Neuronal stem cell (in vitro differentiated cells): ENCODE measurements around the gene ECEL1.
A peak's percentile ranks its signal among the peaks of the same experiment; 100 is the strongest.

Experiments used
- DNase-seq: peaks from one replicate; pipeline ENCODE4 v3.0.0-alpha.2; 2013; ENCODE audit warnings: low spot score
- H2AFZ ChIP-seq: one replicate; pipeline ENCODE4 v1.6.1; 2013; ENCODE audit warnings: mild to moderate bottlenecking, low read length, inconsistent platforms
- H2AK5ac ChIP-seq: 2 replicates; pipeline ENCODE4 v1.6.1; 2013; ENCODE audit warnings: low read depth, mild to moderate bottlenecking, inconsistent platforms, low read length, moderate library complexity, mixed read lengths
- H2BK120ac ChIP-seq: 2 replicates; pipeline ENCODE4 v1.6.1; 2013; ENCODE audit warnings: low read depth, mild to moderate bottlenecking, inconsistent platforms, low read length, moderate library complexity, mixed read lengths
- H2BK12ac ChIP-seq: one replicate; pipeline ENCODE4 v1.6.1; 2013; ENCODE audit warnings: low read length, inconsistent platforms
- H2BK15ac ChIP-seq: 2 replicates; pipeline ENCODE4 v1.6.1; 2013; ENCODE audit warnings: mild to moderate bottlenecking, low read length, inconsistent platforms, mixed read lengths
- H2BK5ac ChIP-seq: one replicate; pipeline ENCODE4 v1.6.1; 2013; ENCODE audit warnings: inconsistent platforms, mild to moderate bottlenecking, low read length, moderate library complexity
- H3K14ac ChIP-seq: one replicate; pipeline ENCODE4 v1.6.1; 2013; ENCODE audit warnings: low read length, inconsistent platforms
- H3K18ac ChIP-seq: 2 replicates; pipeline ENCODE4 v1.6.1; 2013; ENCODE audit warnings: low read length, inconsistent platforms
- H3K23ac ChIP-seq: 2 replicates; pipeline ENCODE4 v1.6.1; 2013; ENCODE audit warnings: low read depth, mild to moderate bottlenecking, mixed read lengths, low read length, inconsistent platforms; ENCODE audit not compliant: poor library complexity
- H3K27ac ChIP-seq: replicated peaks from 3 replicates; pipeline ENCODE4 v1.5.1; 2013; ENCODE audit warnings: low read length, inconsistent platforms
- H3K27me3 ChIP-seq, 3 experiments: 2 replicates each; pipeline ENCODE4 v1.6.1; 2013; ENCODE audit warnings: low read length in 3 of 3, mild to moderate bottlenecking in 2 of 3, inconsistent platforms in 1 of 3, low read depth in 1 of 3, mixed read lengths in 1 of 3, moderate library complexity in 1 of 3; ENCODE audit not compliant: control insufficient read depth in 3 of 3, insufficient read depth in 3 of 3
- H3K36me3 ChIP-seq, 2 donors: replicated peaks in 1 of 2; 2 replicates each; pipeline ENCODE4 v1.6.1; 2013; ENCODE audit warnings: low read length in 2 of 2; ENCODE audit not compliant: control insufficient read depth in 2 of 2, insufficient read depth in 2 of 2
- H3K4ac ChIP-seq: 2 replicates; pipeline ENCODE4 v1.6.1; 2013; ENCODE audit warnings: inconsistent platforms, mild to moderate bottlenecking, low read length, moderate library complexity
- H3K4me1 ChIP-seq, 2 donors: 1 replicate in 1 of 2; 2 replicates in 1 of 2; pipeline ENCODE4 v1.6.1; 2013; ENCODE audit warnings: low read length in 2 of 2, low read depth in 1 of 2; ENCODE audit not compliant: control insufficient read depth in 2 of 2, insufficient read depth in 1 of 2
- H3K4me2 ChIP-seq: one replicate; pipeline ENCODE4 v1.6.1; 2013; ENCODE audit warnings: mild to moderate bottlenecking, low read length, inconsistent platforms; ENCODE audit not compliant: insufficient read depth, poor library complexity, severe bottlenecking
- H3K4me3 ChIP-seq, 2 donors: 2 replicates each; pipeline ENCODE4 v1.5.1; 2013; ENCODE audit warnings: low read length in 2 of 2, mild to moderate bottlenecking in 2 of 2, inconsistent platforms in 1 of 2, moderate library complexity in 1 of 2
- H3K79me1 ChIP-seq: one replicate; pipeline ENCODE4 v1.6.1; 2013; ENCODE audit warnings: low read depth, mild to moderate bottlenecking, inconsistent platforms, low read length, moderate library complexity
- H3K9ac ChIP-seq: one replicate; pipeline ENCODE4 v1.6.1; 2013; ENCODE audit warnings: mild to moderate bottlenecking, low read depth, low read length, inconsistent platforms; ENCODE audit not compliant: poor library complexity
- H3K9me3 ChIP-seq, 2 donors: replicated peaks in 1 of 2; 2 replicates each; pipeline versions ENCODE3 to v1.6.1; 2013; ENCODE audit warnings: low read length in 2 of 2, mild to moderate bottlenecking in 2 of 2, inconsistent platforms in 1 of 2, low read depth in 1 of 2, mixed read lengths in 1 of 2, moderate library complexity in 1 of 2; ENCODE audit not compliant: control insufficient read depth in 2 of 2, insufficient read depth in 1 of 2
- H4K8ac ChIP-seq: one replicate; pipeline ENCODE4 v1.6.1; 2013; ENCODE audit warnings: low read depth, mild to moderate bottlenecking, inconsistent platforms, low read length, moderate library complexity
- H4K91ac ChIP-seq: one replicate; pipeline ENCODE4 v1.6.1; 2013; ENCODE audit warnings: low read length, low read depth, mild to moderate bottlenecking, inconsistent platforms; ENCODE audit not compliant: poor library complexity
- WGBS, 2 donors: extraction: QIAGEN DNeasy Blood & Tissue Kit; methylation state at CpG; one replicate each; pipeline ENCODE4 v1.1.7; 2013; ENCODE audit warnings: missing lambda C conversion rate in 2 of 2, mixed read lengths in 1 of 2; ENCODE audit not compliant: insufficient read length in 2 of 2, insufficient replicate concordance in 1 of 2; ENCODE audit errors: extremely low coverage in 2 of 2; 5-methylcytosine and 5-hydroxymethylcytosine counted together

ECEL1 gene

GRCh38 chr2:232524771-232525170 is 37.1 kb upstream of the ECEL1 start:
- peaks cover 17 to 68% (median 33%) of the 10 kb centered on the region in 3 experiments for H3K27me3 ChIP-seq

GRCh38 chr2:232523682-232524597 is 36.3 kb upstream of the ECEL1 start:
- peak overlapping the region; percentile 90 for H3K9ac ChIP-seq
- peak overlapping the region; percentile 71 for H3K14ac ChIP-seq
- no peaks in the 10 kb centered on the region for H3K9me3 ChIP-seq
- H3K36me3 ChIP-seq, result no peaks in the 10 kb centered on the region
- DNase-seq, result peak; percentile 75
- no peak overlapping the region for H4K8ac ChIP-seq
- peaks cover 6 to 13% of the 10 kb centered on the region in 2 donors for H3K4me1 ChIP-seq
- H3K4ac ChIP-seq, result no peak overlapping the region
- H4K91ac ChIP-seq, result no peak overlapping the region
- peak overlapping the region; percentile 55 for H3K18ac ChIP-seq
- peak overlapping the region; percentile 30 to 79 for H3K4me3 ChIP-seq
- H3K4me2 ChIP-seq, result peak overlapping the region; percentile 88
- H2AFZ ChIP-seq, result peak overlapping the region; percentile 95
- peaks cover 17 to 68% (median 33%) of the 10 kb centered on the region in 3 experiments for H3K27me3 ChIP-seq
- H3K79me1 ChIP-seq, result peaks cover 2% of the 10 kb centered on the region
- no CpG with 5 or more reads among the region's 75 CpGs for WGBS, 2 donors
- peak overlapping the region; percentile 24 for H2BK5ac ChIP-seq
- peak overlapping the region; percentile 85 for H3K23ac ChIP-seq
- peak overlapping the region; percentile 99 for H2AK5ac ChIP-seq
- H3K27ac ChIP-seq, result no peak overlapping the region
- peak overlapping the region; percentile 67 for H2BK15ac ChIP-seq
- peak overlapping the region; percentile 22 for H2BK12ac ChIP-seq
- H2BK120ac ChIP-seq, result no peak overlapping the region

More at GRCh38 chr2:232524771-232525170, 37.1 kb upstream of the ECEL1 start:
- Histone ChIP-seq H3K36me3 (no peaks in the 10 kb centered on the region), H3K23ac (peak overlapping the region; percentile 49), H3K4me1 (peaks cover 6 to 11% of the 10 kb centered on the region in 2 donors), H3K4me2 (no peak overlapping the region), H2BK5ac (no peak overlapping the region), H3K18ac (no peak overlapping the region), H2BK15ac (peak overlapping the region; percentile 8), H2BK12ac (no peak overlapping the region), H3K9me3 (no peaks in the 10 kb centered on the region), H2AFZ (no peak overlapping the region), H3K9ac (no peak overlapping the region), H4K91ac (no peak overlapping the region), H3K4me3 (no peak overlapping the region), H3K4ac (no peak overlapping the region), H3K79me1 (peaks cover 2% of the 10 kb centered on the region), H2AK5ac (peak overlapping the region; percentile 99), H3K27ac (no peak overlapping the region), H3K14ac (no peak overlapping the region), H2BK120ac (no peak overlapping the region), H4K8ac (no peak overlapping the region)
- DNase-seq, result no peak
- no CpG with 5 or more reads among the region's 6 CpGs for WGBS, 2 donors

GRCh38 chr2:232523402-232523681 is 35.7 kb upstream of the ECEL1 start:
- Histone ChIP-seq H2BK120ac (no peak overlapping the region), H3K9ac (no peak overlapping the region), H3K27me3 (peaks cover 17 to 69% (median 33%) of the 10 kb centered on the region in 3 experiments), H2BK12ac (no peak overlapping the region), H3K14ac (peak overlapping the region; percentile 71), H2BK5ac (peak overlapping the region; percentile 24), H4K91ac (no peak overlapping the region), H2AK5ac (peak overlapping the region; percentile 88), H3K4ac (no peak overlapping the region), H3K9me3 (no peaks in the 10 kb centered on the region), H3K36me3 (no peaks in the 10 kb centered on the region), H3K23ac (peak overlapping the region; percentile 85), H3K4me2 (peak overlapping the region; percentile 88), H3K4me1 (peaks cover 6 to 13% of the 10 kb centered on the region in 2 donors), H4K8ac (no peak overlapping the region), H3K79me1 (peaks cover 2% of the 10 kb centered on the region), H3K4me3 (peak overlapping the region in 1 of 2 donors; percentile 30), H2BK15ac (no peak overlapping the region), H3K18ac (peak overlapping the region; percentile 55), H3K27ac (no peak overlapping the region), H2AFZ (peak overlapping the region; percentile 95)
- no CpG with 5 or more reads among the region's 16 CpGs for WGBS, 2 donors
- no peak for DNase-seq

GRCh38 chr2:232522623-232523401 is 35.2 kb upstream of the ECEL1 start:
- Histone ChIP-seq H3K23ac (peak overlapping the region; percentile 96), H3K27me3 (peaks cover 17 to 72% (median 33%) of the 10 kb centered on the region in 3 experiments), H3K4me1 (peaks cover 6 to 13% of the 10 kb centered on the region in 2 donors), H3K79me1 (peaks cover 2% of the 10 kb centered on the region), H3K18ac (peak overlapping the region; percentile 64), H3K4ac (no peak overlapping the region), H3K4me2 (peak overlapping the region; percentile 67), H3K27ac (no peak overlapping the region), H3K36me3 (no peaks in the 10 kb centered on the region), H3K4me3 (no peak overlapping the region), H3K9ac (peak overlapping the region; percentile 21), H3K14ac (no peak overlapping the region), H4K8ac (no peak overlapping the region), H2BK120ac (no peak overlapping the region), H4K91ac (no peak overlapping the region), H2BK5ac (no peak overlapping the region), H2BK12ac (no peak overlapping the region), H2BK15ac (no peak overlapping the region), H2AK5ac (peak overlapping the region; percentile 96), H2AFZ (peak overlapping the region; percentile 95), H3K9me3 (no peaks in the 10 kb centered on the region)
- no peak for DNase-seq
- whole genome bisulfite sequencing, 2 donors, result no CpG with 5 or more reads among the region's 46 CpGs
